HG03457 (cell line): Measurements from ENCODE around the gene HAUS7.

Source experiments
- ATAC-seq: cut with Tn5 transposase; IDR thresholded peaks from one replicate; pipeline ENCODE4 v1.9.1; 2021; ENCODE audit warnings: moderate number of reproducible peaks; ENCODE audit not compliant: unreplicated experiment

The HAUS7 gene

GRCh38 chrX:153457136-153457825 is 13.1 kb downstream of the HAUS7 start:
- ATAC-seq: no peak

GRCh38 chrX:153456704-153457103 is 13.7 kb downstream of the HAUS7 start:
- no peak for ATAC-seq

- no peak for ATAC-seq
Measured at GRCh38 chrX:153456161-153456560, 14.2 kb downstream of the HAUS7 start.

GRCh38 chrX:153455571-153455970 is 14.8 kb downstream of the HAUS7 start:
- ATAC-seq: no peak

- no peak for ATAC-seq
Measured at GRCh38 chrX:153454901-153455550, 15.3 kb downstream of the HAUS7 start.

GRCh38 chrX:153450949-153451277 is 19.5 kb downstream of the HAUS7 start:
- ATAC-seq: no peak

- ATAC-seq: no peak
Measured at GRCh38 chrX:153450114-153450948, 20.0 kb downstream of the HAUS7 start.

GRCh38 chrX:153449368-153450113 is 20.8 kb downstream of the HAUS7 start:
- ATAC-seq: no peak

GRCh38 chrX:153448556-153449367 is 21.6 kb downstream of the HAUS7 start:
- no peak for ATAC-seq

GRCh38 chrX:153447581-153447960 is 22.8 kb downstream of the HAUS7 start:
- ATAC-seq: no peak

- ATAC-seq: no peak
Measured at GRCh38 chrX:153446950-153447580, 23.3 kb downstream of the HAUS7 start.

- ATAC-seq: no peak
Measured at GRCh38 chrX:153446636-153446936, 23.8 kb downstream of the HAUS7 start.

GRCh38 chrX:153445856-153446635 is 24.3 kb downstream of the HAUS7 start, which contains the start of gene TREX2:
TSS of gene TREX2 (minus strand) at chrX:153446056. CDS start at chrX:153445430, 626 bp downstream.
- no peak for ATAC-seq

- ATAC-seq: no peak
Measured at GRCh38 chrX:153445106-153445855, 25.1 kb downstream of the HAUS7 start.

- no peak for ATAC-seq
Measured at GRCh38 chrX:153444333-153445011, 25.9 kb downstream of the HAUS7 start.

GRCh38 chrX:153443476-153444332 is 26.7 kb downstream of the HAUS7 start:
- ATAC-seq: no peak

- ATAC-seq: no peak
Measured at GRCh38 chrX:153442463-153442862, 27.9 kb downstream of the HAUS7 start.
